PC-9 (cell line): ENCODE results near the gene SPAST. TPM values are rescaled to one million over a fixed set of nuclear protein-coding genes. Genes with fewer than 3 reads are reported as not detected.
"Not testable (repeated sequence)": the region's sequence is repeated elsewhere in the genome, so short reads cannot be mapped to it uniquely, and the experiment has no call there.

Experiments used
- Bru-seq: library from RNA; stranded (reverse); fragments of 400-500 nt; gene quantifications from one replicate; lab custom pipeline; 2021; lab: Mats Ljungman, UMichigan
- BruChase-seq, 2 experiments: library from RNA; stranded (reverse); fragments of 400-500 nt; gene quantifications; one replicate each; lab custom pipeline; 2021; lab: Mats Ljungman, UMichigan
- BruUV-seq: library from RNA; stranded (reverse); fragments of 400-500 nt; replicated peaks from 2 replicates; lab custom pipeline; 2021; lab: Mats Ljungman, UMichigan
- CTCF ChIA-PET: fragments of 300-600 bp; sonication (Branson Sonifier 250); formaldehyde crosslinking; loops from one replicate; lab custom pipeline; 2022; ENCODE audit warnings: antibody characterized with exemption; lab: Charles Lee
- POLR2A ChIA-PET: fragments of 300-600 bp; sonication (Branson Sonifier 250); formaldehyde crosslinking; loops from one replicate; lab custom pipeline; 2022; ENCODE audit warnings: antibody characterized with exemption; ENCODE audit not compliant: unreplicated experiment; lab: Charles Lee
- DNase-seq, 2 experiments: peaks; one replicate each; pipeline versions ENCODE4 v3.0.0 to v3.0.0-alpha.2; 2015 to 2022; ENCODE audit warnings: mixed read lengths in 1 of 2
- H2AFZ ChIP-seq: fragments of 200-600 bp; sonication (generic); 2 replicates; pipeline ENCODE4 v1.8.1; 2017; ENCODE audit warnings: antibody characterized with exemption
- H3F3A ChIP-seq: fragments of 200-600 bp; sonication (generic); 2 replicates; pipeline ENCODE4 v1.8.1; 2017; ENCODE audit warnings: antibody characterized with exemption, mild to moderate bottlenecking, low read depth; ENCODE audit not compliant: insufficient read depth
- H3K27ac ChIP-seq: fragments of 200-600 bp; sonication (generic); 2 replicates; pipeline ENCODE4 v1.6.1; 2016; ENCODE audit warnings: mixed run types
- H3K27me3 ChIP-seq: fragments of 200-600 bp; sonication (generic); 2 replicates; pipeline ENCODE4 v1.6.1; 2016; ENCODE audit warnings: low read depth, mixed run types; ENCODE audit not compliant: insufficient read depth
- H3K36me3 ChIP-seq: fragments of 200-600 bp; sonication (generic); 2 replicates; pipeline ENCODE4 v1.6.1; 2016; ENCODE audit warnings: low read depth, mixed run types
- H3K4me1 ChIP-seq: fragments of 200-600 bp; sonication (generic); replicated peaks from 2 replicates; pipeline ENCODE4 v1.6.1; 2016; ENCODE audit warnings: mixed run types; ENCODE audit not compliant: insufficient read depth
- H3K4me2 ChIP-seq: fragments of 200-600 bp; sonication (generic); 2 replicates; pipeline ENCODE4 v1.6.1; 2017; ENCODE audit warnings: mixed run types
- H3K4me3 ChIP-seq: fragments of 200-600 bp; sonication (generic); 2 replicates; pipeline ENCODE4 v1.6.1; 2016; ENCODE audit warnings: mixed run types
- H3K79me2 ChIP-seq: fragments of 200-600 bp; sonication (generic); 2 replicates; pipeline ENCODE4 v1.6.1; 2017; ENCODE audit warnings: low read depth, mixed run types
- H3K9me2 ChIP-seq: fragments of 200-600 bp; sonication (generic); 2 replicates; pipeline ENCODE4 v1.8.1; 2017; ENCODE audit warnings: mild to moderate bottlenecking; ENCODE audit not compliant: insufficient read depth
- H3K9me3 ChIP-seq: fragments of 200-600 bp; sonication (generic); 2 replicates; pipeline ENCODE4 v1.8.1; 2016; ENCODE audit warnings: low read depth; ENCODE audit not compliant: insufficient read depth
- H4K20me1 ChIP-seq: fragments of 200-600 bp; sonication (generic); 2 replicates; pipeline ENCODE4 v1.8.1; 2017; ENCODE audit not compliant: insufficient read depth
- CTCF ChIP-seq: fragments of 200-600 bp; sonication (generic); conservative IDR thresholded peaks from 2 replicates; pipeline ENCODE4 v1.6.1; 2017; ENCODE audit warnings: mixed run types, antibody characterized with exemption, mild to moderate bottlenecking, moderate library complexity
- EZH2 ChIP-seq: fragments of 200-600 bp; sonication (generic); IDR thresholded peaks from 2 replicates; pipeline ENCODE4 v1.8.0; 2017; ENCODE audit warnings: antibody characterized with exemption, low read depth
- intact Hi-C: fragments of 100-400 bp; cut with micrococcal nuclease; formaldehyde crosslinking; loops from one replicate; pipeline ENCODE4 v1.10.0; 2022; ENCODE audit not compliant: unreplicated experiment
- long read RNA-seq: library from polyadenylated mRNA; stranded (forward); transcript quantifications from one replicate; pipeline ENCODE4 v2.0.0, GENCODE V29; 2022
- total RNA-seq: library from RNA; stranded (reverse); gene quantifications from 2 replicates; pipeline ENCODE4 v1.2.3, GENCODE V29; 2021

SPAST gene
- total RNA-seq: 17.2 and 19.2 TPM in 2 replicates
- Bru-seq, nascent RNA: percentile 65 among the genes with signal in this experiment
- percentile 64 among the genes with signal in this experiment for BruChase-seq, experiment 1, labeled RNA remaining after a 2-hour chase
- BruChase-seq, experiment 2, labeled RNA remaining after a 6-hour chase: percentile 72 among the genes with signal in this experiment
- long read RNA-seq, full-length matches to known transcripts: 16 of 20 reads
- long read RNA-seq, partial matches to known transcripts: 0 of 20 reads
- long read RNA-seq, other reads (novel, unspliced or antisense): 4 of 20 reads

GRCh38 chr2:32063310-32064020 lies at the start of gene SPAST:
Gene SPAST (plus strand): TSS chr2:32063556. CDS start chr2:32063832, 276 bp downstream.
- BruUV-seq: no TSS peak
- intact Hi-C loops: loop anchor here (1.0 to 5.0 kb wide), 3 partner anchors 24 to 294 kb away; partner anchors contain the start of genes BIRC6, DPY30 and SLC30A6
- Histone ChIP-seq H3K27ac (peak within 1 kb of the TSS; percentile 70), H3K4me2 (peak within 1 kb of the TSS; percentile 95), H3K9me2 (no peaks in the 10 kb centered on the region), H3K4me1 (peaks cover 23% of the 10 kb centered on the region), H3K36me3 (no peaks in the 10 kb centered on the region), H2AFZ (peak within 1 kb of the TSS; percentile 92), H3K9me3 (no peaks in the 10 kb centered on the region), H3K4me3 (peak within 1 kb of the TSS; percentile 82), H3K27me3 (no peaks in the 10 kb centered on the region), H3F3A (peaks cover 15% of the 10 kb centered on the region; the same call in 1 of the 2 replicates), H3K79me2 (peaks cover 22% of the 10 kb centered on the region), H4K20me1 (no peaks in the 10 kb centered on the region; the same call in 1 of the 2 replicates)
- POLR2A ChIA-PET: interaction anchor here (0.7 to 1.2 kb wide), 2 partner anchors 10 to 24 kb away, joined by 3 to 11 read pairs; partner anchors contain the start of gene DPY30
- CTCF ChIA-PET: interaction anchor here (0.7 to 1.4 kb wide), 2 partner anchors 56 to 1332 kb away, joined by 5 to 12 read pairs; no protein-coding TSS in a partner anchor
- no peak for TF ChIP-seq EZH2
- TF ChIP-seq CTCF: 0 out of 2 replicates have a peak, but pooled peaks have one; percentile 38
- DNase-seq: peak; percentile 91 to 97

- CTCF ChIA-PET, H3K4me3 ChIP-seq, H3K9me2 ChIP-seq, H3K4me1 ChIP-seq, H2AFZ ChIP-seq, H3K79me2 ChIP-seq, intact Hi-C loops, H4K20me1 ChIP-seq, H3K27me3 ChIP-seq, H3K9me3 ChIP-seq, BruUV-seq: not testable (repeated sequence)
- POLR2A ChIA-PET: interaction anchor here (0.6 kb wide), 2 partner anchors 14 to 20 kb away, joined by 3 read pairs; partner anchors contain the start of gene DPY30
- Histone ChIP-seq H3K4me2 (0 out of 2 replicates have a peak overlapping the region, but pooled peaks have one; percentile 2), H3F3A (peaks cover 24% of the 10 kb centered on the region; the same call in 1 of the 2 replicates), H3K27ac (peak overlapping the region; percentile 47), H3K36me3 (peaks cover 15% of the 10 kb centered on the region; the same call in 1 of the 2 replicates)
- peak; percentile 23 to 73 for DNase-seq
Measured at GRCh38 chr2:32018789-32019482, 44.4 kb upstream of the SPAST start.

GRCh38 chr2:32034198-32034887 lies 29.0 kb upstream of the SPAST start:
- H3K4me1 ChIP-seq, H3K9me3 ChIP-seq, H3K9me2 ChIP-seq, H3K27me3 ChIP-seq, H4K20me1 ChIP-seq, BruUV-seq, H3K4me2 ChIP-seq, CTCF ChIA-PET, H2AFZ ChIP-seq, H3K4me3 ChIP-seq: not testable (repeated sequence)
- DNase-seq: peak; percentile 35 to 46
- intact Hi-C loops: loop anchor here (10.0 kb wide), 1 partner anchor 130 kb away; the partner anchor contains the start of gene SLC30A6
- Histone ChIP-seq H3K36me3 (0 out of 2 replicates have a peak, but pooled peaks cover 20% of the 10 kb centered on the region), H3K27ac (peak overlapping the region; percentile 12; the same call in 1 of the 2 replicates), H3K79me2 (peaks cover 73% of the 10 kb centered on the region), H3F3A (peaks cover 32% of the 10 kb centered on the region)
- POLR2A ChIA-PET: interaction anchor here (0.7 kb wide), 1 partner anchor 128 kb away, joined by 3 read pairs; no protein-coding TSS in a partner anchor
